Activated CD8-positive, alpha-beta memory T cell treated with anti-CD3 and anti-CD28 coated beads for 36 hours (primary cell): Measurements from ENCODE around the gene SSTR5. TPM values are rescaled to one million over a fixed set of nuclear protein-coding genes. Genes with fewer than 3 reads are reported as not detected.
"Not testable (repeated sequence)": the region's sequence is repeated elsewhere in the genome, so short reads cannot be mapped to it uniquely, and the experiment has no call there.

Experiments
- CTCF ChIA-PET: fragments of 350-600 bp; sonication (Branson Sonifier 250); formaldehyde crosslinking; loops from one replicate; lab custom pipeline; 2021; ENCODE audit warnings: antibody characterized with exemption; lab: Charles Lee
- POLR2A ChIA-PET: fragments of 350-600 bp; sonication (Branson Sonifier 250); formaldehyde crosslinking; loops from one replicate; lab custom pipeline; 2021; ENCODE audit warnings: antibody characterized with exemption; lab: Charles Lee
- total RNA-seq, 2 experiments: library from RNA; stranded (reverse); gene quantifications; one replicate each; pipeline ENCODE4 v1.2.3, GENCODE V29; 2021

SSTR5 gene
- total RNA-seq, 2 experiments from 2014 or later, result not detected

GRCh38 chr16:1082266-1082951 is 9.9 kb downstream of the SSTR5 start:
- ChIA-PET CTCF (no interaction called here), POLR2A (no interaction called here)

GRCh38 chr16:1082952-1083675 is 10.6 kb downstream of the SSTR5 start:
- POLR2A ChIA-PET, result no interaction called here
- CTCF ChIA-PET, result no interaction called here

- ChIA-PET CTCF (no interaction called here), POLR2A (no interaction called here)
Observed at GRCh38 chr16:1084971-1085370, 12.4 kb downstream of the SSTR5 start.

- CTCF ChIA-PET, result interaction anchor here (0.9 kb wide), 1 partner anchor 13 kb away, joined by 3 read pairs; no protein-coding TSS in a partner anchor
- POLR2A ChIA-PET, result not testable (repeated sequence)
Observed at GRCh38 chr16:1086443-1086842, 13.9 kb downstream of the SSTR5 start.

GRCh38 chr16:1088295-1089170 is 16.0 kb downstream of the SSTR5 start:
- ChIA-PET POLR2A (no interaction called here), CTCF (no interaction called here)

GRCh38 chr16:1089439-1089821 is 16.9 kb downstream of the SSTR5 start:
- POLR2A ChIA-PET, result no interaction called here
- CTCF ChIA-PET, result no interaction called here

- POLR2A ChIA-PET, result no interaction called here
- CTCF ChIA-PET, result no interaction called here
Observed at GRCh38 chr16:1089822-1090619, 17.5 kb downstream of the SSTR5 start.

- CTCF ChIA-PET, result no interaction called here
- POLR2A ChIA-PET, result no interaction called here
Observed at GRCh38 chr16:1090620-1091587, 18.4 kb downstream of the SSTR5 start.

- ChIA-PET CTCF (no interaction called here), POLR2A (no interaction called here)
Observed at GRCh38 chr16:1091992-1092552, 19.5 kb downstream of the SSTR5 start.

- POLR2A ChIA-PET, CTCF ChIA-PET: not testable (repeated sequence)
Observed at GRCh38 chr16:1092685-1093283, 20.2 kb downstream of the SSTR5 start.

- CTCF ChIA-PET, result no interaction called here
- POLR2A ChIA-PET, result no interaction called here
Observed at GRCh38 chr16:1093284-1094123, 21.0 kb downstream of the SSTR5 start.

- ChIA-PET POLR2A (no interaction called here), CTCF (no interaction called here)
Observed at GRCh38 chr16:1094124-1094479, 21.6 kb downstream of the SSTR5 start.

- CTCF ChIA-PET, result no interaction called here
- POLR2A ChIA-PET, result no interaction called here
Observed at GRCh38 chr16:1094601-1095449, 22.3 kb downstream of the SSTR5 start.

GRCh38 chr16:1095450-1096168 is 23.1 kb downstream of the SSTR5 start:
- POLR2A ChIA-PET, result no interaction called here
- CTCF ChIA-PET, result no interaction called here
